ENCODE results near the gene RGS13. TPM values are rescaled to one million over a fixed set of nuclear protein-coding genes. Genes with fewer than 3 reads are reported as not detected.

The RGS13 gene
- polyA plus RNA-seq, 1 experiment, result not detected

- Histone ChIP-seq H3K4me3 (ENCODE audit: low read depth, low read length) (no peak overlapping the region), H3K27me3 (ENCODE audit: control insufficient read depth, insufficient read depth, low read length) (no peaks in the 10 kb centered on the region), H3K36me3 (ENCODE audit: control insufficient read depth, insufficient read depth, low read length) (no peaks in the 10 kb centered on the region)
- ChIA-PET CTCF (interaction anchor here (0.7 to 2.4 kb wide), 7 partner anchors 14 to 197 kb away, joined by 3 to 17 read pairs (median 5); no protein-coding TSS in a partner anchor), POLR2A (no interaction called here)
- TF ChIP-seq CTCF (IDR thresholded peaks at IDR 0.05; ENCODE audit: insufficient read depth, low read depth, low read length), result no peak
- no peak for DNase-seq (ENCODE audit: low read depth)
Measured at GRCh38 chr1:192609110-192610079, 26.6 kb upstream of the RGS13 start.

- Histone ChIP-seq H3K4me3 (ENCODE audit: low read depth, low read length) (no peak overlapping the region), H3K27me3 (ENCODE audit: control insufficient read depth, insufficient read depth, low read length) (no peaks in the 10 kb centered on the region), H3K36me3 (ENCODE audit: control insufficient read depth, insufficient read depth, low read length) (no peaks in the 10 kb centered on the region)
- CTCF ChIA-PET, result interaction anchor here (0.6 to 2.4 kb wide), 15 partner anchors 9 to 422 kb away, joined by 3 to 17 read pairs (median 4); no protein-coding TSS in a partner anchor
- POLR2A ChIA-PET, result no interaction called here
- peak; percentile 26 for DNase-seq (ENCODE audit: low read depth)
- peak; percentile 48 for TF ChIP-seq CTCF (IDR thresholded peaks at IDR 0.05; ENCODE audit: insufficient read depth, low read depth, low read length)
Measured at GRCh38 chr1:192610112-192610889, 25.6 kb upstream of the RGS13 start.

- H3K36me3 ChIP-seq (ENCODE audit: control insufficient read depth, insufficient read depth, low read length), result no peaks in the 10 kb centered on the region
- H3K4me3 ChIP-seq (ENCODE audit: low read depth, low read length), result no peak overlapping the region
- POLR2A ChIA-PET, result no interaction called here
- TF ChIP-seq CTCF (IDR thresholded peaks at IDR 0.05; ENCODE audit: insufficient read depth, low read depth, low read length), result no peak
- H3K27me3 ChIP-seq (ENCODE audit: control insufficient read depth, insufficient read depth, low read length), result no peaks in the 10 kb centered on the region
- CTCF ChIA-PET, result no interaction called here
- DNase-seq (ENCODE audit: low read depth), result no peak
Measured at GRCh38 chr1:192615055-192615454, 20.9 kb upstream of the RGS13 start.

GRCh38 chr1:192620071-192620635 is 15.8 kb upstream of the RGS13 start:
- Histone ChIP-seq H3K36me3 (ENCODE audit: control insufficient read depth, insufficient read depth, low read length) (no peaks in the 10 kb centered on the region), H3K4me3 (ENCODE audit: low read depth, low read length) (no peak overlapping the region), H3K27me3 (ENCODE audit: control insufficient read depth, insufficient read depth, low read length) (no peaks in the 10 kb centered on the region)
- no peak for TF ChIP-seq CTCF (IDR thresholded peaks at IDR 0.05; ENCODE audit: insufficient read depth, low read depth, low read length)
- DNase-seq (ENCODE audit: low read depth), result no peak
- CTCF ChIA-PET, result interaction anchor here (0.7 to 0.8 kb wide), 2 partner anchors 10 to 146 kb away, joined by 4 read pairs; no protein-coding TSS in a partner anchor
- POLR2A ChIA-PET, result no interaction called here
